ENCODE results near the gene ADM5. TPM values are rescaled to one million over a fixed set of nuclear protein-coding genes. Genes with fewer than 3 reads are reported as not detected.

ADM5 gene
- total and polyA plus RNA-seq, 10 of the 15 experiments (the other 5 are each of a cell fraction or from before 2014, with no cell fraction given) = 0.05 to 6.0 (median 1.2) TPM; not detected in 1

DNA sequence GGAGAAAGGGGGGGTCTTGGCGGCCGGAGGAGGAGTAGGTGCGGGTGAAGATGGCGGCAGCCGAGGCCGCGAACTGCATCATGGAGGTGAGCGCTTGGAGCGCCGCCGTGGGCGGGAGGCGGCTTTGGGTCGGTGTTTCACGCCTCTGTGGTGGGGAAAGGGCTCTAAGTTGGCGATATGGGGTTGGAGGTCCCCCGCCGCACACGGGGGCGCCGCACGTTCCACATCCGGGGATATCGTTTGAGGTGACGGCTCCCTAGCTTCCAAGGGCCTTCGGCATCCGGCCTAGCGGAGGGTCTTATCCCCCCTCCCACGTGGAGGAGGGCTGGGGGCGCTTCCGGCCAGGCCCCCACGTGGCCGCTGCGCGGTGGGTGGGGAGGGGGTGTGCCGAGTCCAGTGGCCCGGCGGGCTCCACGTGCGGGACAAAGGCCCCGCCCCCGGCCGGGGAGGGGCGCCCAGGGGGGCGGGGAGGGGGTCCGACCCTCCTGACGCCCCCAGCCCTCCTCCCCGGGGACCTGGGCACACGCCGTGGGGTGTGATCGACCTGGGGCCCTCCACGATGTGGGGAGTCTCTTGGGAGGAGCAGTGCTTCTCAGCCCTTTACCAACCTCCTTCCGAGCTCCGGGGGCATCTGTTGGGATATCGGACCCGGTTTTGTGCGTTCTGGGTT lies 12.0 kb upstream of the ADM5 start, which contains the start of gene PRMT1 (continued):
- TF ChIP-seq, protein P1, sequence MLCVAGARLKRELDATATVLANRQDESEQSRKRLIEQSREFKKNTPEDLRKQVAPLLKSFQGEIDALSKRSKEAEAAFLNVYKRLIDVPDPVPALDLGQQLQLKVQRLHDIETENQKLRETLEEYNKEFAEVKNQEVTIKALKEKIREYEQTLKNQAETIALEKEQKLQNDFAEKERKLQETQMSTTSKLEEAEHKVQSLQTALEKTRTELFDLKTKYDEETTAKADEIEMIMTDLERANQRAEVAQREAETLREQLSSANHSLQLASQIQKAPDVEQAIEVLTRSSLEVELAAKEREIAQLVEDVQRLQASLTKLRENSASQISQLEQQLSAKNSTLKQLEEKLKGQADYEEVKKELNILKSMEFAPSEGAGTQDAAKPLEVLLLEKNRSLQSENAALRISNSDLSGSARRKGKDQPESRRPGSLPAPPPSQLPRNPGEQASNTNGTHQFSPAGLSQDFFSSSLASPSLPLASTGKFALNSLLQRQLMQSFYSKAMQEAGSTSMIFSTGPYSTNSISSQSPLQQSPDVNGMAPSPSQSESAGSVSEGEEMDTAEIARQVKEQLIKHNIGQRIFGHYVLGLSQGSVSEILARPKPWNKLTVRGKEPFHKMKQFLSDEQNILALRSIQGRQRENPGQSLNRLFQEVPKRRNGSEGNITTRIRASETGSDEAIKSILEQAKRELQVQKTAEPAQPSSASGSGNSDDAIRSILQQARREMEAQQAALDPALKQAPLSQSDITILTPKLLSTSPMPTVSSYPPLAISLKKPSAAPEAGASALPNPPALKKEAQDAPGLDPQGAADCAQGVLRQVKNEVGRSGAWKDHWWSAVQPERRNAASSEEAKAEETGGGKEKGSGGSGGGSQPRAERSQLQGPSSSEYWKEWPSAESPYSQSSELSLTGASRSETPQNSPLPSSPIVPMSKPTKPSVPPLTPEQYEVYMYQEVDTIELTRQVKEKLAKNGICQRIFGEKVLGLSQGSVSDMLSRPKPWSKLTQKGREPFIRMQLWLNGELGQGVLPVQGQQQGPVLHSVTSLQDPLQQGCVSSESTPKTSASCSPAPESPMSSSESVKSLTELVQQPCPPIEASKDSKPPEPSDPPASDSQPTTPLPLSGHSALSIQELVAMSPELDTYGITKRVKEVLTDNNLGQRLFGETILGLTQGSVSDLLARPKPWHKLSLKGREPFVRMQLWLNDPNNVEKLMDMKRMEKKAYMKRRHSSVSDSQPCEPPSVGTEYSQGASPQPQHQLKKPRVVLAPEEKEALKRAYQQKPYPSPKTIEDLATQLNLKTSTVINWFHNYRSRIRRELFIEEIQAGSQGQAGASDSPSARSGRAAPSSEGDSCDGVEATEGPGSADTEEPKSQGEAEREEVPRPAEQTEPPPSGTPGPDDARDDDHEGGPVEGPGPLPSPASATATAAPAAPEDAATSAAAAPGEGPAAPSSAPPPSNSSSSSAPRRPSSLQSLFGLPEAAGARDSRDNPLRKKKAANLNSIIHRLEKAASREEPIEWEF (IDR thresholded peaks at IDR 0.05; ENCODE audit: insufficient replicate concordance, low read depth, low read length) = no peak
- TF ChIP-seq CBX5 (IDR thresholded peaks at IDR 0.05; ENCODE audit: low read depth) (no peak), CREB1 (IDR thresholded peaks at IDR 0.05; ENCODE audit: low read depth) (no peak), BHLHE40 (IDR thresholded peaks at IDR 0.05; ENCODE audit: borderline replicate concordance in 1 of 2, low read depth in 2 of 2, low read length in 1 of 2) (peak; percentile 79 to 90; a peak in 3 of 4 replicates), ZNF274 (IDR thresholded peaks at IDR 0.05; ENCODE audit: insufficient read depth, insufficient read length) (no peak), TCF7 (IDR thresholded peaks at IDR 0.05; ENCODE audit: borderline replicate concordance) (no peak), CHD4 (IDR thresholded peaks at IDR 0.05) (no peak), ZZZ3 (IDR thresholded peaks at IDR 0.05; ENCODE audit: control insufficient read depth, insufficient read length, low read depth) (no peak), IKZF1 (conservative IDR thresholded peaks at IDR 0.05) (peak; percentile 68), MYB (IDR thresholded peaks at IDR 0.05; ENCODE audit: borderline replicate concordance, low read depth, low read length) (no peak), RBBP5 (conservative IDR thresholded peaks at IDR 0.05) (no peak), CEBPB (IDR thresholded peaks at IDR 0.05; ENCODE audit: borderline replicate concordance in 1 of 2, low read depth in 2 of 2, low read length in 2 of 2) (no peak), FOXM1 (IDR thresholded peaks at IDR 0.05; ENCODE audit: low read depth, low read length) (no peak), RELA (IDR thresholded peaks at IDR 0.05; ENCODE audit: borderline replicate concordance, partially characterized antibody) (no peak), PML (IDR thresholded peaks at IDR 0.05; ENCODE audit: low read length) (no peak; the same call in 1 of the 2 replicates), NFYA (IDR thresholded peaks at IDR 0.05; ENCODE audit: borderline replicate concordance, low read depth, low read length) (no peak), WRNIP1 (IDR thresholded peaks at IDR 0.05; ENCODE audit: borderline replicate concordance, low read depth, low read length) (0 out of 2 replicates have a peak, but pooled peaks have one; percentile 78), EP300 (IDR thresholded peaks at IDR 0.05; ENCODE audit: borderline replicate concordance in 1 of 2, control insufficient read depth in 1 of 2, low read depth in 2 of 2, low read length in 2 of 2) (no peak), SIX5 (IDR thresholded peaks at IDR 0.05; ENCODE audit: low read depth, low read length, severe bottlenecking) (no peak), YBX1 (IDR thresholded peaks at IDR 0.05) (peak; percentile 25; the same call in 1 of the 2 replicates), MXI1 (IDR thresholded peaks at IDR 0.05; ENCODE audit: low read depth, low read length) (peak; percentile 92), JUND (IDR thresholded peaks at IDR 0.05; ENCODE audit: low read depth, low read length) (no peak)
- TF ChIP-seq, protein P2, sequence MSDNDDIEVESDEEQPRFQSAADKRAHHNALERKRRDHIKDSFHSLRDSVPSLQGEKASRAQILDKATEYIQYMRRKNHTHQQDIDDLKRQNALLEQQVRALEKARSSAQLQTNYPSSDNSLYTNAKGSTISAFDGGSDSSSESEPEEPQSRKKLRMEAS (IDR thresholded peaks at IDR 0.05; ENCODE audit: low read depth, low read length) = peak; percentile 90; the same call in 1 of the 2 replicates
- TF ChIP-seq, protein P3, sequence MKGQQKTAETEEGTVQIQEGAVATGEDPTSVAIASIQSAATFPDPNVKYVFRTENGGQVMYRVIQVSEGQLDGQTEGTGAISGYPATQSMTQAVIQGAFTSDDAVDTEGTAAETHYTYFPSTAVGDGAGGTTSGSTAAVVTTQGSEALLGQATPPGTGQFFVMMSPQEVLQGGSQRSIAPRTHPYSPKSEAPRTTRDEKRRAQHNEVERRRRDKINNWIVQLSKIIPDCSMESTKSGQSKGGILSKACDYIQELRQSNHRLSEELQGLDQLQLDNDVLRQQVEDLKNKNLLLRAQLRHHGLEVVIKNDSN (IDR thresholded peaks at IDR 0.05; ENCODE audit: borderline replicate concordance, extremely low read length, insufficient read depth, low read depth, low read length) = peak; percentile 77
